Endothelial cell (in vitro differentiated cells): Measurements from ENCODE around the gene PRMT5. TPM values are rescaled to one million over a fixed set of nuclear protein-coding genes. Genes with fewer than 3 reads are reported as not detected.
"Not testable (repeated sequence)": the region's sequence is repeated elsewhere in the genome, so short reads cannot be mapped to it uniquely, and the experiment has no call there.

Experiments
- DNase-seq: peaks from one replicate; pipeline ENCODE4 v3.0.0; 2021; ENCODE audit warnings: low spot score
- H3K27ac Mint-ChIP-seq: one replicate; pipeline ENCODE4 v1.8.0; 2021; ENCODE audit warnings: mixed read lengths, inconsistent platforms; ENCODE audit not compliant: unreplicated experiment
- H3K27me3 Mint-ChIP-seq: one replicate; pipeline ENCODE4 v1.8.0; 2021; ENCODE audit warnings: mild to moderate bottlenecking, moderate library complexity, mixed read lengths, inconsistent platforms; ENCODE audit not compliant: unreplicated experiment
- H3K36me3 Mint-ChIP-seq: one replicate; pipeline ENCODE4 v1.8.0; 2021; ENCODE audit warnings: mild to moderate bottlenecking, low read depth, mixed read lengths, inconsistent platforms; ENCODE audit not compliant: unreplicated experiment
- H3K4me1 Mint-ChIP-seq: one replicate; pipeline ENCODE4 v1.8.0; 2021; ENCODE audit warnings: mild to moderate bottlenecking, mixed read lengths, inconsistent platforms; ENCODE audit not compliant: unreplicated experiment
- H3K4me3 Mint-ChIP-seq: one replicate; pipeline ENCODE4 v1.8.0; 2021; ENCODE audit warnings: mild to moderate bottlenecking, mixed read lengths, inconsistent platforms; ENCODE audit not compliant: unreplicated experiment
- H3K9me3 Mint-ChIP-seq: one replicate; pipeline ENCODE4 v1.8.0; 2021; ENCODE audit warnings: mixed read lengths, inconsistent platforms; ENCODE audit not compliant: unreplicated experiment
- total RNA-seq: library from RNA; stranded (reverse); fragmentation: NEBNext Ultra II Directional; extraction: Animal tissue kit (Norgen Biotek cat#: 25700); gene quantifications from one replicate; pipeline ENCODE4 v1.2.1, GENCODE V29; 2021; ENCODE audit not compliant: unreplicated experiment
- TF ChIP-seq, protein P1 (sequence below): fragments of 200-600 bp; sonication (generic); IDR thresholded peaks from one replicate; pipeline ENCODE4 v1.5.0; 2021; ENCODE audit warnings: antibody characterized with exemption; ENCODE audit not compliant: unreplicated experiment

The PRMT5 gene
- total RNA-seq, 1 donor from 2014 or later: 57.9 TPM

- H3K9me3 Mint-ChIP-seq: no peaks in the 10 kb centered on the region
- no peak overlapping the region for H3K4me3 Mint-ChIP-seq
- peaks cover 12% of the 10 kb centered on the region for H3K4me1 Mint-ChIP-seq
These were observed 23.2 kb upstream of the PRMT5 start for GRCh38 chr14:22952418-22952817.

GRCh38 chr14:22951795-22952194 lies 22.6 kb upstream of the PRMT5 start:
- H3K27me3 Mint-ChIP-seq, H3K27ac Mint-ChIP-seq, H3K4me3 Mint-ChIP-seq, DNase-seq, H3K9me3 Mint-ChIP-seq: not testable (repeated sequence)
- peaks cover 12% of the 10 kb centered on the region for H3K4me1 Mint-ChIP-seq
- peaks cover 12% of the 10 kb centered on the region for H3K36me3 Mint-ChIP-seq

More at GRCh38 chr14:22952418-22952817, 23.2 kb upstream of the PRMT5 start:
- no peak overlapping the region for H3K27ac Mint-ChIP-seq
- peaks cover 3% of the 10 kb centered on the region for H3K27me3 Mint-ChIP-seq
- TF ChIP-seq, protein P1, sequence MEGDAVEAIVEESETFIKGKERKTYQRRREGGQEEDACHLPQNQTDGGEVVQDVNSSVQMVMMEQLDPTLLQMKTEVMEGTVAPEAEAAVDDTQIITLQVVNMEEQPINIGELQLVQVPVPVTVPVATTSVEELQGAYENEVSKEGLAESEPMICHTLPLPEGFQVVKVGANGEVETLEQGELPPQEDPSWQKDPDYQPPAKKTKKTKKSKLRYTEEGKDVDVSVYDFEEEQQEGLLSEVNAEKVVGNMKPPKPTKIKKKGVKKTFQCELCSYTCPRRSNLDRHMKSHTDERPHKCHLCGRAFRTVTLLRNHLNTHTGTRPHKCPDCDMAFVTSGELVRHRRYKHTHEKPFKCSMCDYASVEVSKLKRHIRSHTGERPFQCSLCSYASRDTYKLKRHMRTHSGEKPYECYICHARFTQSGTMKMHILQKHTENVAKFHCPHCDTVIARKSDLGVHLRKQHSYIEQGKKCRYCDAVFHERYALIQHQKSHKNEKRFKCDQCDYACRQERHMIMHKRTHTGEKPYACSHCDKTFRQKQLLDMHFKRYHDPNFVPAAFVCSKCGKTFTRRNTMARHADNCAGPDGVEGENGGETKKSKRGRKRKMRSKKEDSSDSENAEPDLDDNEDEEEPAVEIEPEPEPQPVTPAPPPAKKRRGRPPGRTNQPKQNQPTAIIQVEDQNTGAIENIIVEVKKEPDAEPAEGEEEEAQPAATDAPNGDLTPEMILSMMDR: no peak
- no peak for DNase-seq
- peaks cover 7% of the 10 kb centered on the region for H3K36me3 Mint-ChIP-seq

GRCh38 chr14:22945642-22946041 lies 16.5 kb upstream of the PRMT5 start:
- Mint-ChIP-seq H3K4me1 (no peaks in the 10 kb centered on the region), H3K36me3 (peaks cover 16% of the 10 kb centered on the region), H3K4me3 (no peak overlapping the region), H3K27ac (no peak overlapping the region), H3K9me3 (no peaks in the 10 kb centered on the region), H3K27me3 (peaks cover 2% of the 10 kb centered on the region)
- TF ChIP-seq, protein P1: no peak
- DNase-seq: no peak

DNA sequence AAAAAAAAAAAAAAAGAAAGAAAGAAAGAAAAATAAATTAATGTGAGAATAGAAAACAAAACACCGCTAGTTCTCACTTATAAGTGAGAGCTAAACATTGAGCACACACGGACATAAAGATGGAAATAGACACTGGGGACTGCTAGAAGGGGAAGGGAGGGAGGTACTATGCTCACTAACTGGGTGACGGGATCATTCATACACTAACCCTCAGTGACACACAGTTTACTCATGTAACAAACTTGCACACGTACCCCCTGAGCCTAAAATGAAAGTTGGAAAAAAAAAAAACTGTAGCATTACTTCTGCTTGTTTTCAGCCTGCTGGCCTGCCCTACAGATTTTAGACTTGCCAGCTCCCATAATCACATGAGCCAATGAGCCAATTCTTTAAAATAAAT lies 10.5 kb upstream of the PRMT5 start:
- Mint-ChIP-seq H3K27ac (no peak overlapping the region), H3K36me3 (peaks cover 4% of the 10 kb centered on the region)
- TF ChIP-seq, protein P1: no peak

GRCh38 chr14:22935156-22935555 lies 6.0 kb upstream of the PRMT5 start:
- H3K27me3 Mint-ChIP-seq: peaks cover 2% of the 10 kb centered on the region
- no peak overlapping the region for H3K27ac Mint-ChIP-seq
- no peak for DNase-seq
- no peaks in the 10 kb centered on the region for H3K36me3 Mint-ChIP-seq
- TF ChIP-seq, protein P1: no peak
- H3K4me3 Mint-ChIP-seq: no peak overlapping the region
- no peaks in the 10 kb centered on the region for H3K4me1 Mint-ChIP-seq
- no peaks in the 10 kb centered on the region for H3K9me3 Mint-ChIP-seq

More for the DNA sequence above, 10.5 kb upstream of the PRMT5 start:
- H3K27me3 Mint-ChIP-seq: peaks cover 2% of the 10 kb centered on the region
- no peaks in the 10 kb centered on the region for H3K9me3 Mint-ChIP-seq
- H3K4me1 Mint-ChIP-seq: no peaks in the 10 kb centered on the region
- H3K4me3 Mint-ChIP-seq: no peak overlapping the region
- DNase-seq: no peak
